ENCODE data around the gene KLHL18.

The KLHL18 gene

GRCh38 chr3:47283193-47283537, 421 bp downstream of the KLHL18 start:
- H2AFZ ChIP-seq (ENCODE audit: low read length), result peak overlapping the region; percentile 98
- H3K27me3 ChIP-seq (ENCODE audit: insufficient read depth, low read length, poor library complexity, severe bottlenecking), result no peaks in the 10 kb centered on the region
- H3K4me1 ChIP-seq (ENCODE audit: insufficient read depth, low read length, poor library complexity, severe bottlenecking), result peaks cover 25% of the 10 kb centered on the region
- no peaks in the 10 kb centered on the region for H3F3A ChIP-seq (ENCODE audit: low read depth)
- H3K4me2 ChIP-seq (ENCODE audit: low read depth, low read length, poor library complexity, severe bottlenecking), result peak overlapping the region; percentile 89
- H3K79me2 ChIP-seq (ENCODE audit: insufficient read depth, low read length), result peaks cover 46% of the 10 kb centered on the region
- peaks cover 4% of the 10 kb centered on the region; the same call in 1 of the 2 replicates for H3K36me3 ChIP-seq (ENCODE audit: insufficient read depth, low read length)
- no peaks in the 10 kb centered on the region for H4K20me1 ChIP-seq (ENCODE audit: insufficient read depth, low read length, poor library complexity, severe bottlenecking)
- TF ChIP-seq CTCF (conservative IDR thresholded peaks at IDR 0.05; ENCODE audit: low read length), result no peak
- H3K9me2 ChIP-seq (replicated peaks; ENCODE audit: low read depth, low read length), result no peaks in the 10 kb centered on the region
- peak overlapping the region; percentile 94 for H3K4me3 ChIP-seq (ENCODE audit: low read length, poor library complexity, severe bottlenecking)
- no peaks in the 10 kb centered on the region for H3K9me3 ChIP-seq (ENCODE audit: insufficient read depth, low read depth, low read length)
- H3K9ac ChIP-seq (ENCODE audit: low read depth, low read length, poor library complexity, severe bottlenecking), result peak overlapping the region; percentile 89

GRCh38 chr3:47283591-47284364, 1.0 kb downstream of the KLHL18 start:
- peak overlapping the region; percentile 98 for H2AFZ ChIP-seq (ENCODE audit: low read length)
- H3K4me2 ChIP-seq (ENCODE audit: low read depth, low read length, poor library complexity, severe bottlenecking), result peak overlapping the region; percentile 89
- TF ChIP-seq CTCF (conservative IDR thresholded peaks at IDR 0.05; ENCODE audit: low read length), result no peak
- TF ChIP-seq EZH2phosphoT487 (IDR thresholded peaks at IDR 0.05; ENCODE audit: borderline replicate concordance), result no peak
- peak overlapping the region; percentile 89 for H3K9ac ChIP-seq (ENCODE audit: low read depth, low read length, poor library complexity, severe bottlenecking)
- H3K79me2 ChIP-seq (ENCODE audit: insufficient read depth, low read length), result peaks cover 50% of the 10 kb centered on the region
- H3K36me3 ChIP-seq (ENCODE audit: insufficient read depth, low read length), result peaks cover 4% of the 10 kb centered on the region; the same call in 1 of the 2 replicates
- H3K9me3 ChIP-seq (ENCODE audit: insufficient read depth, low read depth, low read length), result no peaks in the 10 kb centered on the region
- no peaks in the 10 kb centered on the region for H3F3A ChIP-seq (ENCODE audit: low read depth)
- H3K9me2 ChIP-seq (replicated peaks; ENCODE audit: low read depth, low read length), result no peaks in the 10 kb centered on the region
- no peaks in the 10 kb centered on the region for H4K20me1 ChIP-seq (ENCODE audit: insufficient read depth, low read length, poor library complexity, severe bottlenecking)
- H3K4me1 ChIP-seq (ENCODE audit: insufficient read depth, low read length, poor library complexity, severe bottlenecking), result peaks cover 25% of the 10 kb centered on the region
- peak overlapping the region; percentile 94 for H3K4me3 ChIP-seq (ENCODE audit: low read length, poor library complexity, severe bottlenecking)
- no peaks in the 10 kb centered on the region for H3K27me3 ChIP-seq (ENCODE audit: insufficient read depth, low read length, poor library complexity, severe bottlenecking)

- Histone ChIP-seq H3F3A (ENCODE audit: low read depth) (no peaks in the 10 kb centered on the region), H3K9me3 (ENCODE audit: insufficient read depth, low read depth, low read length) (no peaks in the 10 kb centered on the region), H3K36me3 (ENCODE audit: insufficient read depth, low read length) (peaks cover 4% of the 10 kb centered on the region; the same call in 1 of the 2 replicates), H3K4me1 (ENCODE audit: insufficient read depth, low read length, poor library complexity, severe bottlenecking) (peaks cover 13% of the 10 kb centered on the region), H3K79me2 (ENCODE audit: insufficient read depth, low read length) (peaks cover 59% of the 10 kb centered on the region), H4K20me1 (ENCODE audit: insufficient read depth, low read length, poor library complexity, severe bottlenecking) (no peaks in the 10 kb centered on the region), H3K27me3 (ENCODE audit: insufficient read depth, low read length, poor library complexity, severe bottlenecking) (no peaks in the 10 kb centered on the region), H3K4me2 (ENCODE audit: low read depth, low read length, poor library complexity, severe bottlenecking) (no peak overlapping the region), H3K4me3 (ENCODE audit: low read length, poor library complexity, severe bottlenecking) (no peak overlapping the region), H3K9me2 (replicated peaks; ENCODE audit: low read depth, low read length) (no peaks in the 10 kb centered on the region), H3K9ac (ENCODE audit: low read depth, low read length, poor library complexity, severe bottlenecking) (no peak overlapping the region), H2AFZ (ENCODE audit: low read length) (no peak overlapping the region)
- TF ChIP-seq EZH2phosphoT487 (IDR thresholded peaks at IDR 0.05; ENCODE audit: borderline replicate concordance) (no peak), CTCF (conservative IDR thresholded peaks at IDR 0.05; ENCODE audit: low read length) (no peak)
Observed at GRCh38 chr3:47288966-47289910, 6.5 kb downstream of the KLHL18 start.
